HepG2 (cell line): Measurements from ENCODE around the gene ABTB2. TPM values are rescaled to one million over a fixed set of nuclear protein-coding genes. Genes with fewer than 3 reads are reported as not detected.

ENCODE experiments used
- ATAC-seq: fragments of 200-7000 bp; cut with Tn5 transposase; 3 replicates; pipeline ENCODE4 v1.9.1; 2020; ENCODE audit warnings: mild to moderate bottlenecking, moderate library complexity
- BruUV-seq: library from RNA; stranded (reverse); fragments of 400-500 nt; replicated peaks from 2 replicates; lab custom pipeline; 2021; lab: Mats Ljungman, UMichigan
- CTCF ChIA-PET: fragments of 300-600 bp; formaldehyde crosslinking; extraction: SDS; loops from one replicate; lab custom pipeline; 2021; ENCODE audit warnings: low total read pairs, inconsistent platforms, low intra/inter-chr PET ratio; lab: Yijun Ruan, JAX
- POLR2A ChIA-PET: fragments of 350-600 bp; sonication (Branson Sonifier 250); formaldehyde crosslinking; loops from one replicate; lab custom pipeline; 2020; ENCODE audit warnings: antibody characterized with exemption, inconsistent platforms; lab: Yijun Ruan, JAX
- DNase-seq: peaks from one replicate; pipeline ENCODE4 v3.0.0-alpha.2; 2015; ENCODE audit warnings: low spot score
- FAIRE-seq: peaks from 3 replicates; lab custom pipeline; 2011; peaks lifted over from hg19 to GRCh38; lab: Jason Lieb, UNC
- H2AFZ ChIP-seq: one replicate; pipeline ENCODE4 v1.6.1; 2011; ENCODE audit warnings: low read length, inconsistent platforms
- H3K27ac ChIP-seq: fragments of 300-600 bp; 3 replicates; pipeline ENCODE4 v1.8.0; 2011; ENCODE audit warnings: mixed run types, mild to moderate bottlenecking, mixed read lengths, low read length, inconsistent platforms; ENCODE audit not compliant: insufficient read depth; ENCODE audit errors: extremely low read length
- H3K27me3 ChIP-seq, 2 experiments: fragments of 200-600 bp in 1 of 2; 2 replicates in 1 of 2; 3 replicates in 1 of 2; pipeline versions ENCODE4 v1.6.0 to v1.8.0; 2011; ENCODE audit warnings: low read length in 2 of 2, mild to moderate bottlenecking in 2 of 2, moderate library complexity in 2 of 2, inconsistent platforms in 1 of 2; ENCODE audit not compliant: insufficient read depth in 2 of 2, control insufficient read depth in 1 of 2
- H3K36me3 ChIP-seq, 2 experiments: fragments of 200-600 bp in 1 of 2; replicated peaks in 1 of 2; 2 replicates in 1 of 2; 3 replicates in 1 of 2; pipeline versions ENCODE4 v1.5.1 to v1.8.0; 2011; ENCODE audit warnings: low read length in 2 of 2, inconsistent platforms in 1 of 2; ENCODE audit not compliant: insufficient read depth in 2 of 2, control insufficient read depth in 1 of 2
- H3K4me1 ChIP-seq: 2 replicates; pipeline ENCODE4 v1.5.1; 2012; ENCODE audit warnings: low read length, inconsistent platforms; ENCODE audit not compliant: insufficient read depth
- H3K4me2 ChIP-seq: 2 replicates; pipeline ENCODE4 v1.6.0; 2011; ENCODE audit warnings: low read depth, low read length, inconsistent platforms
- H3K4me3 ChIP-seq, 3 experiments: fragments of 200-600 bp in 1 of 3; sonication (generic), shearing (Covaris generic) in 1 of 3; replicated peaks in 1 of 3; 2 replicates each; pipeline ENCODE4 v1.5.1; 2011 to 2016; ENCODE audit warnings: low read length in 3 of 3, inconsistent platforms in 2 of 3, low read depth in 2 of 3, mild to moderate bottlenecking in 2 of 3, control low read depth in 1 of 3, mixed read lengths in 1 of 3; ENCODE audit not compliant: insufficient read depth in 1 of 3
- H3K79me2 ChIP-seq: one replicate; pipeline ENCODE4 v1.6.1; 2011; ENCODE audit warnings: low read length, inconsistent platforms; ENCODE audit not compliant: insufficient read depth
- H3K9ac ChIP-seq: 2 replicates; pipeline ENCODE4 v1.6.0; 2011; ENCODE audit warnings: mild to moderate bottlenecking, low read depth, low read length, inconsistent platforms; ENCODE audit not compliant: insufficient read depth
- H3K9me3 ChIP-seq: 2 replicates; pipeline ENCODE4 v1.5.1; 2012; ENCODE audit warnings: mild to moderate bottlenecking, low read length
- H4K20me1 ChIP-seq: 2 replicates; pipeline ENCODE4 v1.6.0; 2011; ENCODE audit warnings: inconsistent platforms, mild to moderate bottlenecking, low read length, moderate library complexity; ENCODE audit not compliant: insufficient read depth
- FOXO1 ChIP-seq: sonication (generic); formaldehyde crosslinking; IDR thresholded peaks from 2 replicates; pipeline ENCODE4 v1.4.0; 2020; ENCODE audit warnings: missing genetic modification reagents
- NR2C2 ChIP-seq: sonication (generic); formaldehyde crosslinking; IDR thresholded peaks from 2 replicates; pipeline ENCODE4 v1.4.0; 2020; ENCODE audit warnings: missing genetic modification reagents, mild to moderate bottlenecking, moderate library complexity, borderline replicate concordance
- SP1 ChIP-seq, 2 experiments: fragments of 450-650 bp in 1 of 2; sonication (generic) in 1 of 2; formaldehyde crosslinking in 1 of 2; IDR thresholded peaks; 2 replicates each; pipeline versions ENCODE4 v1.4.0 to v1.6.1; 2016 to 2020; ENCODE audit warnings: missing genetic modification reagents in 1 of 2
- TMF1 ChIP-seq: sonication (generic); formaldehyde crosslinking; IDR thresholded peaks from 2 replicates; pipeline ENCODE4 v1.8.1; 2022; ENCODE audit warnings: low read depth, missing genetic modification reagents
- ZNF839 ChIP-seq: sonication (generic); formaldehyde crosslinking; IDR thresholded peaks from 2 replicates; pipeline ENCODE4 v1.4.0; 2020; ENCODE audit warnings: missing genetic modification reagents, mild to moderate bottlenecking, borderline replicate concordance
- WGBS: methylation state at CpG from one replicate; pipeline ENCODE4 v1.1.6; 2017; ENCODE audit warnings: low lambda C conversion rate; 5-methylcytosine and 5-hydroxymethylcytosine counted together
- in situ Hi-C: cut with HindIII; loops from 2 replicates; pipeline ENCODE4 v1.10.0; 2017; ENCODE audit warnings: low pct_unique_long_range_greater_than_20kb; ENCODE audit not compliant: extremely low pct_ligation_motif_present
- intact Hi-C: fragments of 100-400 bp; cut with micrococcal nuclease; formaldehyde crosslinking; loops from one replicate; pipeline ENCODE4 v1.10.0; 2022; ENCODE audit not compliant: unreplicated experiment
- polyA plus RNA-seq, 8 experiments: library from polyadenylated mRNA; depleted of rRNA in 3 of 8; stranded (reverse) in 7 of 8; unstranded in 1 of 8; fragments of >200 nt; fragmentation: Illumina TruSeq in 4 of 8; extraction: Trizol in 4 of 8; gene quantifications; 2 replicates each; pipeline versions ENCODE4 v1.2.1 to v1.2.3, GENCODE V29; 2011 to 2016; ENCODE audit warnings: low read depth in 4 of 8, missing spikeins in 1 of 8, mixed read lengths in 1 of 8; ENCODE audit not compliant: insufficient read depth in 1 of 8
- total RNA-seq, 5 experiments: library from RNA; depleted of rRNA; stranded (reverse); fragments of >200 nt; fragmentation: Illumina TruSeq; extraction: Trizol; gene quantifications; 2 replicates each; pipeline ENCODE4 v1.2.3, GENCODE V29; 2016; ENCODE audit warnings: low read depth in 1 of 5
- TF ChIP-seq, protein P1 (sequence below): sonication (generic); formaldehyde crosslinking; IDR thresholded peaks from 2 replicates; pipeline ENCODE4 v1.5.0; 2020; ENCODE audit warnings: missing genetic modification reagents
- TF ChIP-seq, protein P2 (sequence below): sonication (generic); formaldehyde crosslinking; IDR thresholded peaks from 2 replicates; pipeline ENCODE4 v1.9.0; 2021; ENCODE audit warnings: mild to moderate bottlenecking, missing genetic modification reagents
- TF ChIP-seq, protein P3 (sequence below): sonication (generic); formaldehyde crosslinking; IDR thresholded peaks from 2 replicates; pipeline ENCODE4 v1.4.0; 2020; ENCODE audit warnings: missing genetic modification reagents
- TF ChIP-seq, protein P4 (sequence below): sonication (generic); formaldehyde crosslinking; IDR thresholded peaks from 2 replicates; pipeline ENCODE4 v1.5.0; 2020; ENCODE audit warnings: mild to moderate bottlenecking, missing genetic modification reagents

ABTB2 gene
- total and polyA plus RNA-seq, 2 of the 13 experiments (the other 11 are each of a cell fraction or from before 2014, with no cell fraction given), result 5.1 to 15.4 TPM

DNA sequence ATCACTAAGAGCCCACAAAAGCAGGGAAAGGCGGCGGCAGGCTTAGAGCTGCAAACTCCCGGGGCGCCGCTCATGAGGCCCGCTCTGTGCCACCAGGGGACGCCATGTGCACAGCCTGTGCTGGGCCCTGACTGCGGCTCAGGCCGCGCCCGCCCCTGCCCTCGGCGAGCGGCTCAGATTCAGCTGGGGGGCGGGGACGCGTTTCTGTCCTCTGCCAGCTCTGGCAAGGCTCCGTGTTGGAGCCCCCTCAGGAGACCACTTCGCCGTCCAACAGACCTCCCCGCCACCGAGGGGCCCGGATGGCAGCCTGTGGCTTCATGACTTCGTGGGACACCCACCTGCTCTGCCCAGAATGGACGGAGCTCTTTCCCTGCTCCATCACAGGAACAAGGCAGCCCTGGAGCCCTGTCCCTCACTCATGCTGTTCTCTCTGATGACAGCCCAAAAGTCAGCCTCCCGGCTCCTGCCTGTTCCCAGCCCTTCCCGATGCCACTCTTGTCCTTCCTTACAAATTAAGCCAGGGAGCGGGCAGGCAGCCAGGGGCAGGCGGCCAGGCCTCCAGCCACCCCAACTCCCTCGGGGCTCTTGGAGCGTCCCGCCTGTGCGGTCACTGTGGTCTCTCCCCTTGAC lies 183.3 kb downstream of the ABTB2 start:
- Histone ChIP-seq H2AFZ (no peak overlapping the region), H3K4me1 (peaks cover 7% of the 10 kb centered on the region; the same call in 1 of the 2 replicates), H3K9me3 (no peaks in the 10 kb centered on the region), H3K27ac (no peak overlapping the region), H4K20me1 (0 out of 2 replicates have a peak, but pooled peaks cover 3% of the 10 kb centered on the region), H3K27me3 (no peaks in the 10 kb centered on the region), H3K36me3 (peaks cover 20 to 37% of the 10 kb centered on the region in 2 experiments; a peak in 4 of 5 replicates), H3K9ac (no peak overlapping the region), H3K79me2 (no peaks in the 10 kb centered on the region), H3K4me3 (peak overlapping the region in 1 of 3 experiments; percentile 41; a peak in 1 of 6 replicates), H3K4me2 (peak overlapping the region; percentile 65)
- FAIRE-seq (no peak), DNase-seq (peak; percentile 43), ATAC-seq (peak; percentile 99)
- ChIA-PET CTCF (interaction anchor here (1.1 to 4.9 kb wide), 3 partner anchors 185 to 293 kb away, joined by 3 to 169 read pairs (median 3); partner anchors contain the start of gene ABTB2), POLR2A (interaction anchor here (0.7 to 2.8 kb wide), 7 partner anchors 32 to 183 kb away, joined by 3 to 51 read pairs (median 4); partner anchors contain the start of gene ABTB2)
- in situ Hi-C loops, result loop anchor here (5.0 to 25.0 kb wide), 2 partner anchors 183 to 738 kb away; partner anchors contain the start of genes ABTB2, APIP and PDHX
- 52% methylated on average over 14 of the region's 33 CpGs for WGBS
- intact Hi-C loops, result loop anchor here (1.0 to 10.0 kb wide), 4 partner anchors 50 to 290 kb away; no protein-coding TSS in a partner anchor
- no TSS peak for BruUV-seq
- TF ChIP-seq SP1 (IDR thresholded peaks at IDR 0.05), result no peak
- TF ChIP-seq SP1 (CRISPR knock-in tag; IDR thresholded peaks at IDR 0.05), result peak; percentile 44; the same call in 1 of the 2 replicates
- no peak; the same call in 1 of the 2 replicates for TF ChIP-seq TMF1
- TF ChIP-seq, protein P1, sequence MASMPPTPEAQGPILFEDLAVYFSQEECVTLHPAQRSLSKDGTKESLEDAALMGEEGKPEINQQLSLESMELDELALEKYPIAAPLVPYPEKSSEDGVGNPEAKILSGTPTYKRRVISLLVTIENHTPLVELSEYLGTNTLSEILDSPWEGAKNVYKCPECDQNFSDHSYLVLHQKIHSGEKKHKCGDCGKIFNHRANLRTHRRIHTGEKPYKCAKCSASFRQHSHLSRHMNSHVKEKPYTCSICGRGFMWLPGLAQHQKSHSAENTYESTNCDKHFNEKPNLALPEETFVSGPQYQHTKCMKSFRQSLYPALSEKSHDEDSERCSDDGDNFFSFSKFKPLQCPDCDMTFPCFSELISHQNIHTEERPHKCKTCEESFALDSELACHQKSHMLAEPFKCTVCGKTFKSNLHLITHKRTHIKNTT (CRISPR knock-in tag), result no peak
- TF ChIP-seq, protein P2, sequence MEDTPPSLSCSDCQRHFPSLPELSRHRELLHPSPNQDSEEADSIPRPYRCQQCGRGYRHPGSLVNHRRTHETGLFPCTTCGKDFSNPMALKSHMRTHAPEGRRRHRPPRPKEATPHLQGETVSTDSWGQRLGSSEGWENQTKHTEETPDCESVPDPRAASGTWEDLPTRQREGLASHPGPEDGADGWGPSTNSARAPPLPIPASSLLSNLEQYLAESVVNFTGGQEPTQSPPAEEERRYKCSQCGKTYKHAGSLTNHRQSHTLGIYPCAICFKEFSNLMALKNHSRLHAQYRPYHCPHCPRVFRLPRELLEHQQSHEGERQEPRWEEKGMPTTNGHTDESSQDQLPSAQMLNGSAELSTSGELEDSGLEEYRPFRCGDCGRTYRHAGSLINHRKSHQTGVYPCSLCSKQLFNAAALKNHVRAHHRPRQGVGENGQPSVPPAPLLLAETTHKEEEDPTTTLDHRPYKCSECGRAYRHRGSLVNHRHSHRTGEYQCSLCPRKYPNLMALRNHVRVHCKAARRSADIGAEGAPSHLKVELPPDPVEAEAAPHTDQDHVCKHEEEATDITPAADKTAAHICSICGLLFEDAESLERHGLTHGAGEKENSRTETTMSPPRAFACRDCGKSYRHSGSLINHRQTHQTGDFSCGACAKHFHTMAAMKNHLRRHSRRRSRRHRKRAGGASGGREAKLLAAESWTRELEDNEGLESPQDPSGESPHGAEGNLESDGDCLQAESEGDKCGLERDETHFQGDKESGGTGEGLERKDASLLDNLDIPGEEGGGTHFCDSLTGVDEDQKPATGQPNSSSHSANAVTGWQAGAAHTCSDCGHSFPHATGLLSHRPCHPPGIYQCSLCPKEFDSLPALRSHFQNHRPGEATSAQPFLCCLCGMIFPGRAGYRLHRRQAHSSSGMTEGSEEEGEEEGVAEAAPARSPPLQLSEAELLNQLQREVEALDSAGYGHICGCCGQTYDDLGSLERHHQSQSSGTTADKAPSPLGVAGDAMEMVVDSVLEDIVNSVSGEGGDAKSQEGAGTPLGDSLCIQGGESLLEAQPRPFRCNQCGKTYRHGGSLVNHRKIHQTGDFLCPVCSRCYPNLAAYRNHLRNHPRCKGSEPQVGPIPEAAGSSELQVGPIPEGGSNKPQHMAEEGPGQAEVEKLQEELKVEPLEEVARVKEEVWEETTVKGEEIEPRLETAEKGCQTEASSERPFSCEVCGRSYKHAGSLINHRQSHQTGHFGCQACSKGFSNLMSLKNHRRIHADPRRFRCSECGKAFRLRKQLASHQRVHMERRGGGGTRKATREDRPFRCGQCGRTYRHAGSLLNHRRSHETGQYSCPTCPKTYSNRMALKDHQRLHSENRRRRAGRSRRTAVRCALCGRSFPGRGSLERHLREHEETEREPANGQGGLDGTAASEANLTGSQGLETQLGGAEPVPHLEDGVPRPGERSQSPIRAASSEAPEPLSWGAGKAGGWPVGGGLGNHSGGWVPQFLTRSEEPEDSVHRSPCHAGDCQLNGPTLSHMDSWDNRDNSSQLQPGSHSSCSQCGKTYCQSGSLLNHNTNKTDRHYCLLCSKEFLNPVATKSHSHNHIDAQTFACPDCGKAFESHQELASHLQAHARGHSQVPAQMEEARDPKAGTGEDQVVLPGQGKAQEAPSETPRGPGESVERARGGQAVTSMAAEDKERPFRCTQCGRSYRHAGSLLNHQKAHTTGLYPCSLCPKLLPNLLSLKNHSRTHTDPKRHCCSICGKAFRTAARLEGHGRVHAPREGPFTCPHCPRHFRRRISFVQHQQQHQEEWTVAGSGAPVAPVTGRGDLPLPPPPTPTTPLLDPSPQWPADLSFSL (CRISPR knock-in tag), result no peak
- TF ChIP-seq, protein P3, sequence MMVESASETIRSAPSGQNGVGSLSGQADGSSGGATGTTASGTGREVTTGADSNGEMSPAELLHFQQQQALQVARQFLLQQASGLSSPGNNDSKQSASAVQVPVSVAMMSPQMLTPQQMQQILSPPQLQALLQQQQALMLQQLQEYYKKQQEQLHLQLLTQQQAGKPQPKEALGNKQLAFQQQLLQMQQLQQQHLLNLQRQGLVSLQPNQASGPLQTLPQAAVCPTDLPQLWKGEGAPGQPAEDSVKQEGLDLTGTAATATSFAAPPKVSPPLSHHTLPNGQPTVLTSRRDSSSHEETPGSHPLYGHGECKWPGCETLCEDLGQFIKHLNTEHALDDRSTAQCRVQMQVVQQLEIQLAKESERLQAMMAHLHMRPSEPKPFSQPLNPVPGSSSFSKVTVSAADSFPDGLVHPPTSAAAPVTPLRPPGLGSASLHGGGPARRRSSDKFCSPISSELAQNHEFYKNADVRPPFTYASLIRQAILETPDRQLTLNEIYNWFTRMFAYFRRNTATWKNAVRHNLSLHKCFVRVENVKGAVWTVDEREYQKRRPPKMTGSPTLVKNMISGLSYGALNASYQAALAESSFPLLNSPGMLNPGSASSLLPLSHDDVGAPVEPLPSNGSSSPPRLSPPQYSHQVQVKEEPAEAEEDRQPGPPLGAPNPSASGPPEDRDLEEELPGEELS (CRISPR knock-in tag), result peak; percentile 27
- TF ChIP-seq ZNF839, result 0 out of 2 replicates have a peak, but pooled peaks have one; percentile 35
- peak; percentile 62 for TF ChIP-seq FOXO1
- TF ChIP-seq NR2C2, result no peak
- TF ChIP-seq, protein P4, sequence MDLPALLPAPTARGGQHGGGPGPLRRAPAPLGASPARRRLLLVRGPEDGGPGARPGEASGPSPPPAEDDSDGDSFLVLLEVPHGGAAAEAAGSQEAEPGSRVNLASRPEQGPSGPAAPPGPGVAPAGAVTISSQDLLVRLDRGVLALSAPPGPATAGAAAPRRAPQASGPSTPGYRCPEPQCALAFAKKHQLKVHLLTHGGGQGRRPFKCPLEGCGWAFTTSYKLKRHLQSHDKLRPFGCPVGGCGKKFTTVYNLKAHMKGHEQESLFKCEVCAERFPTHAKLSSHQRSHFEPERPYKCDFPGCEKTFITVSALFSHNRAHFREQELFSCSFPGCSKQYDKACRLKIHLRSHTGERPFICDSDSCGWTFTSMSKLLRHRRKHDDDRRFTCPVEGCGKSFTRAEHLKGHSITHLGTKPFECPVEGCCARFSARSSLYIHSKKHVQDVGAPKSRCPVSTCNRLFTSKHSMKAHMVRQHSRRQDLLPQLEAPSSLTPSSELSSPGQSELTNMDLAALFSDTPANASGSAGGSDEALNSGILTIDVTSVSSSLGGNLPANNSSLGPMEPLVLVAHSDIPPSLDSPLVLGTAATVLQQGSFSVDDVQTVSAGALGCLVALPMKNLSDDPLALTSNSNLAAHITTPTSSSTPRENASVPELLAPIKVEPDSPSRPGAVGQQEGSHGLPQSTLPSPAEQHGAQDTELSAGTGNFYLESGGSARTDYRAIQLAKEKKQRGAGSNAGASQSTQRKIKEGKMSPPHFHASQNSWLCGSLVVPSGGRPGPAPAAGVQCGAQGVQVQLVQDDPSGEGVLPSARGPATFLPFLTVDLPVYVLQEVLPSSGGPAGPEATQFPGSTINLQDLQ (CRISPR knock-in tag), result no peak
